K562 (cell line): ENCODE measurements around the gene USP20. TPM values are rescaled to one million over a fixed set of nuclear protein-coding genes. Genes with fewer than 3 reads are reported as not detected.

ENCODE experiments used
- ATF4 ChIP-seq: fragments of 450-650 bp; formaldehyde crosslinking; IDR thresholded peaks from 2 replicates; pipeline ENCODE4 v1.4.0; 2022; ENCODE audit warnings: mild to moderate bottlenecking, moderate library complexity
- BCL6 ChIP-seq: fragments of 250-450 bp; sonication (Bioruptor Pico); IDR thresholded peaks from 2 replicates; pipeline ENCODE4 v1.4.0; 2020
- CGGBP1 ChIP-seq: fragments of 250-450 bp; sonication (Bioruptor Pico); IDR thresholded peaks from 2 replicates; pipeline ENCODE4 v1.9.0; 2021; ENCODE audit warnings: mild to moderate bottlenecking
- CXXC5 ChIP-seq: fragments of 250-450 bp; sonication (Bioruptor Pico); IDR thresholded peaks from 2 replicates; pipeline ENCODE4 v1.8.0; 2022; ENCODE audit warnings: inconsistent platforms, mild to moderate bottlenecking, moderate library complexity
- DNMT1 ChIP-seq: fragments of 450-650 bp; IDR thresholded peaks from 2 replicates; pipeline ENCODE4 v1.6.1; 2016; ENCODE audit warnings: antibody characterized with exemption, mild to moderate bottlenecking
- ETV1 ChIP-seq: fragments of 450-650 bp; conservative IDR thresholded peaks from 2 replicates; pipeline ENCODE4 v1.6.1; 2016; ENCODE audit warnings: missing genetic modification characterization, control low read depth, low read depth, missing compliant biosample characterization
- FOS ChIP-seq: IDR thresholded peaks from 3 replicates; pipeline ENCODE4 v1.6.1; 2011; ENCODE audit not compliant: insufficient read length; ENCODE audit errors: extremely low read depth
- HNRNPUL1 ChIP-seq: fragments of 200-400 bp; formaldehyde crosslinking; IDR thresholded peaks from 2 replicates; pipeline ENCODE4 v1.6.1; 2017; ENCODE audit warnings: low read length
- JUN ChIP-seq, 2 experiments: sonication (generic) in 1 of 2; formaldehyde crosslinking in 1 of 2; IDR thresholded peaks; 2 replicates each; pipeline versions ENCODE4 v1.6.1 to v1.8.0; 2012 to 2022; ENCODE audit warnings: borderline replicate concordance in 2 of 2, mild to moderate bottlenecking in 2 of 2, improper control_type of control experiment in 1 of 2, low read depth in 1 of 2, low read length in 1 of 2, missing genetic modification reagents in 1 of 2
- JUND ChIP-seq, 2 experiments: IDR thresholded peaks; 2 replicates in 1 of 2; 3 replicates in 1 of 2; pipeline ENCODE4 v1.6.1; 2011; ENCODE audit warnings: borderline replicate concordance in 2 of 2, low read depth in 2 of 2, low read length in 2 of 2, improper control_type of control experiment in 1 of 2, missing biosample characterization in 1 of 2, missing genetic modification characterization in 1 of 2, missing genetic modification reagents in 1 of 2
- KLF10 ChIP-seq: fragments of 250-450 bp; sonication (Bioruptor Pico); IDR thresholded peaks from 2 replicates; pipeline ENCODE4 v1.6.1; 2021; ENCODE audit warnings: matching md5 sums
- MEIS2 ChIP-seq: fragments of 450-650 bp; IDR thresholded peaks from 2 replicates; pipeline ENCODE4 v1.6.1; 2014; ENCODE audit warnings: mild to moderate bottlenecking; ENCODE audit not compliant: partially characterized antibody
- NBN ChIP-seq: fragments of 450-650 bp; IDR thresholded peaks from 2 replicates; pipeline ENCODE4 v1.6.1; 2016; ENCODE audit warnings: low read depth, mild to moderate bottlenecking
- NFYB ChIP-seq: IDR thresholded peaks from 2 replicates; pipeline ENCODE4 v1.6.1; 2011; ENCODE audit warnings: mild to moderate bottlenecking, moderate library complexity; ENCODE audit not compliant: insufficient read length; ENCODE audit errors: extremely low read depth
- NONO ChIP-seq, 2 experiments: fragments of 200-400 bp in 1 of 2; fragments of 450-650 bp in 1 of 2; formaldehyde crosslinking in 1 of 2; IDR thresholded peaks; 2 replicates each; pipeline ENCODE4 v1.6.1; 2017; ENCODE audit warnings: low read depth in 2 of 2, mild to moderate bottlenecking in 2 of 2, moderate library complexity in 2 of 2, low read length in 1 of 2
- PBX2 ChIP-seq, 2 experiments: IDR thresholded peaks in 1 of 2; conservative IDR thresholded peaks in 1 of 2; 2 replicates each; pipeline ENCODE4 v1.6.1; 2016; ENCODE audit warnings: low read depth in 2 of 2, mild to moderate bottlenecking in 1 of 2, missing compliant biosample characterization in 1 of 2, missing genetic modification characterization in 1 of 2, moderate library complexity in 1 of 2
- SMARCB1 ChIP-seq: IDR thresholded peaks from 2 replicates; pipeline ENCODE4 v1.6.1; 2011; ENCODE audit warnings: improper control_type of control experiment, low read depth; ENCODE audit not compliant: insufficient read length
- SREBF2 ChIP-seq: sonication (generic); formaldehyde crosslinking; IDR thresholded peaks from 2 replicates; pipeline ENCODE4 v1.4.0; 2020; ENCODE audit warnings: mild to moderate bottlenecking, missing genetic modification reagents
- U2AF2 ChIP-seq: fragments of 200-400 bp; formaldehyde crosslinking; optimal IDR thresholded peaks from 2 replicates; pipeline ENCODE3; 2017; ENCODE audit warnings: low read depth, mild to moderate bottlenecking, low read length
- ZFP36 ChIP-seq: fragments of 150-350 bp; IDR thresholded peaks from 2 replicates; pipeline ENCODE4 v1.6.1; 2018; ENCODE audit warnings: low read length, low read depth; ENCODE audit not compliant: partially characterized antibody
- ZNF263 ChIP-seq: sonication (generic); formaldehyde crosslinking; IDR thresholded peaks from 2 replicates; pipeline ENCODE4 v1.8.0; 2022; ENCODE audit warnings: mild to moderate bottlenecking, missing genetic modification reagents, borderline replicate concordance
- ZNF41 ChIP-seq: fragments of 250-450 bp; sonication (Bioruptor Pico); conservative IDR thresholded peaks from 2 replicates; pipeline ENCODE4 v1.4.0; 2020; ENCODE audit warnings: mild to moderate bottlenecking
- ZNF586 ChIP-seq: fragments of 450-650 bp; formaldehyde crosslinking; conservative IDR thresholded peaks from 2 replicates; pipeline ENCODE4 v1.4.0; 2020; ENCODE audit warnings: mild to moderate bottlenecking, moderate library complexity
- ZNF780A ChIP-seq: fragments of 250-450 bp; sonication (Bioruptor Pico); IDR thresholded peaks from 2 replicates; pipeline ENCODE4 v1.5.0; 2021; ENCODE audit warnings: mild to moderate bottlenecking
- polyA plus RNA-seq, 8 experiments: library from polyadenylated mRNA; depleted of rRNA in 4 of 8; stranded (reverse) in 5 of 8; unstranded in 3 of 8; fragments of >200 nt; fragmentation: Nextera tagmentation in 2 of 8; fragmentation: Illumina TruSeq in 1 of 8; extraction: Ambion mirVana in 2 of 8; extraction: Trizol in 1 of 8; gene quantifications; 2 replicates each; pipeline versions ENCODE4 v1.2.1 to v1.2.3, GENCODE V29; 2011 to 2014; ENCODE audit warnings: inconsistent platforms in 1 of 8, missing spikeins in 1 of 8
- total RNA-seq, 7 experiments: library from RNA; depleted of rRNA in 6 of 7; stranded (reverse); fragments of >200 nt in 6 of 7; fragmentation: Illumina TruSeq in 2 of 7; extraction: Trizol in 2 of 7; gene quantifications; 2 replicates each; pipeline versions ENCODE4 v1.2.1 to v1.2.3, GENCODE V29; 2011 to 2021; ENCODE audit warnings: low replicate concordance in 1 of 7

The USP20 gene
- total and polyA plus RNA-seq, 9 of the 15 experiments (the other 6 are each of a cell fraction or from before 2014, with no cell fraction given), result 1.9 to 136 (median 49.1) TPM

GRCh38 chr9:129895376-129896268 is 60.4 kb downstream of the USP20 start (continued):
- TF ChIP-seq SMARCB1 (no peak), MEIS2 (no peak), ZNF586 (CRISPR knock-in tag) (no peak), U2AF2 (no peak), ETV1 (tag) (no peak), ATF4 (CRISPR knock-in tag) (peak; percentile 68), CXXC5 (CRISPR knock-in tag) (0 out of 2 replicates have a peak, but pooled peaks have one; percentile 26), NBN (no peak), NFYB (no peak), SREBF2 (CRISPR knock-in tag) (no peak), ZFP36 (no peak), JUN (IDR thresholded peaks at IDR 0.05; ENCODE audit: borderline replicate concordance, low read depth, low read length) (0 out of 2 replicates have a peak, but pooled peaks have one; percentile 40), JUN (CRISPR knock-in tag; IDR thresholded peaks at IDR 0.05; ENCODE audit: borderline replicate concordance) (no peak), DNMT1 (no peak), ZNF41 (0 out of 2 replicates have a peak, but pooled peaks have one; percentile 21), JUND (IDR thresholded peaks at IDR 0.05; ENCODE audit: borderline replicate concordance, low read depth, low read length) (peak; percentile 21), JUND (tag; IDR thresholded peaks at IDR 0.05; ENCODE audit: borderline replicate concordance, low read depth, low read length) (no peak), BCL6 (CRISPR knock-in tag) (no peak), ZNF263 (CRISPR knock-in tag) (no peak), PBX2 (CRISPR knock-in tag; IDR thresholded peaks at IDR 0.05; ENCODE audit: low read depth) (no peak), PBX2 (tag; conservative IDR thresholded peaks at IDR 0.05; ENCODE audit: low read depth) (no peak), CGGBP1 (no peak), FOS (no peak), ZNF780A (CRISPR knock-in tag) (no peak), KLF10 (CRISPR knock-in tag) (no peak), HNRNPUL1 (no peak), NONO (IDR thresholded peaks at IDR 0.05; ENCODE audit: low read depth in 2 of 2, low read length in 1 of 2) (no peak)
